Caco-2 (cell line): ENCODE data around the gene IKZF1. TPM values are rescaled to one million over a fixed set of nuclear protein-coding genes. Genes with fewer than 3 reads are reported as not detected.

ENCODE experiments used
- BruUV-seq: library from RNA; stranded (reverse); fragments of 400-500 nt; replicated peaks from 2 replicates; lab custom pipeline; 2021; lab: Mats Ljungman, UMichigan
- CTCF ChIA-PET: fragments of 300-600 bp; sonication (Branson Sonifier 250); formaldehyde crosslinking; loops from one replicate; lab custom pipeline; 2022; ENCODE audit warnings: antibody characterized with exemption; lab: Charles Lee
- POLR2A ChIA-PET: fragments of 300-600 bp; sonication (Branson Sonifier 250); formaldehyde crosslinking; loops from one replicate; lab custom pipeline; 2022; ENCODE audit warnings: antibody characterized with exemption; lab: Charles Lee
- DNase-seq, 2 experiments: peaks; one replicate each; pipeline versions ENCODE4 v3.0.0 to v3.0.0-alpha.2; 2020 to 2022
- H3K27me3 ChIP-seq: replicated peaks from 2 replicates; pipeline ENCODE4 v1.6.0; 2011; ENCODE audit warnings: low read length; ENCODE audit not compliant: control insufficient read depth, insufficient read depth
- H3K36me3 ChIP-seq: 2 replicates; pipeline ENCODE4 v1.5.1; 2011; ENCODE audit warnings: low read length; ENCODE audit not compliant: control insufficient read depth, insufficient read depth
- H3K4me1 ChIP-seq: fragments of 250-450 bp; sonication (Bioruptor Pico); 2 replicates; pipeline ENCODE4 v1.5.1; 2020; ENCODE audit warnings: mild to moderate bottlenecking
- H3K4me3 ChIP-seq: 2 replicates; pipeline ENCODE4 v1.5.1; 2011; ENCODE audit warnings: low read depth, mild to moderate bottlenecking, control low read depth, low read length
- H3K9me3 ChIP-seq: fragments of 250-450 bp; sonication (Bioruptor Pico); 2 replicates; pipeline ENCODE4 v1.5.1; 2020; ENCODE audit warnings: mild to moderate bottlenecking, moderate library complexity
- H3K27ac Mint-ChIP-seq: one replicate; pipeline ENCODE4 v1.8.0; 2022; ENCODE audit warnings: mixed read lengths; ENCODE audit not compliant: unreplicated experiment
- H3K27me3 Mint-ChIP-seq: one replicate; pipeline ENCODE4 v1.8.0; 2022; ENCODE audit warnings: mixed read lengths; ENCODE audit not compliant: insufficient read depth, unreplicated experiment
- H3K36me3 Mint-ChIP-seq: one replicate; pipeline ENCODE4 v1.8.0; 2022; ENCODE audit warnings: mild to moderate bottlenecking, mixed read lengths; ENCODE audit not compliant: insufficient read depth, unreplicated experiment
- H3K4me1 Mint-ChIP-seq: one replicate; pipeline ENCODE4 v1.8.0; 2022; ENCODE audit warnings: low read depth, mixed read lengths; ENCODE audit not compliant: unreplicated experiment
- H3K4me3 Mint-ChIP-seq: one replicate; pipeline ENCODE4 v1.8.0; 2022; ENCODE audit warnings: mild to moderate bottlenecking, moderate library complexity, mixed read lengths; ENCODE audit not compliant: unreplicated experiment
- H3K9me3 Mint-ChIP-seq: one replicate; pipeline ENCODE4 v1.8.0; 2022; ENCODE audit warnings: mixed read lengths; ENCODE audit not compliant: unreplicated experiment
- CTCF ChIP-seq, 2 experiments: fragments of 200-600 bp in 1 of 2; IDR thresholded peaks; 1 replicate in 1 of 2; 2 replicates in 1 of 2; pipeline versions ENCODE4 v1.5.1 to v1.8.0; 2011 to 2022; ENCODE audit warnings: antibody characterized with exemption in 1 of 2, control low read depth in 1 of 2, inconsistent platforms in 1 of 2, low read depth in 1 of 2, low read length in 1 of 2, mild to moderate bottlenecking in 1 of 2, moderate library complexity in 1 of 2; ENCODE audit not compliant: insufficient read depth in 1 of 2, severe bottlenecking in 1 of 2, unreplicated experiment in 1 of 2
- intact Hi-C: fragments of 100-400 bp; cut with micrococcal nuclease; formaldehyde crosslinking; loops from one replicate; pipeline ENCODE4 v1.10.0; 2022; ENCODE audit not compliant: unreplicated experiment
- total RNA-seq: library from RNA; stranded (reverse); gene quantifications from 2 replicates; pipeline ENCODE4 v1.2.3, GENCODE V29; 2022

IKZF1 gene
- total RNA-seq, 1 experiment from 2014 or later, result not detected

DNA sequence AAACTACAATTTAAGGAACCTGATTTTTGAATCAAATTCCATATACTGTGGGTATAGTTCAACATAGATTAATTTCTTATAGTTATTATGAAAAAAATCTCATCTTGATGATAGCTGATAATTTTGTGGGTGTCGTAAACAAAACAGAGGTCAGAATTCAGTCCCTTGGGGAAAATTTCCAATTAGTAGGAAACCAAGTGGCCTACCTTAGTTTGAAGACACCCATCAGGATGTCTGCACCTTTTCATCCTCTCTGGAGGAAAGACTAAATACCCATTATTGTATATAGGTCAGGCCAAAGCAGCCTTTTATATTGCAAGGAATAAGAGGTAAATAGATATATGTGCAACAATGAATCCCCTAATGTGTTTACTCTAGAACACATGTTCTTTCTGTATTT is 6.4 kb downstream of the IKZF1 start:
- Histone ChIP-seq H3K36me3 (no peaks in the 10 kb centered on the region), H3K9me3 (no peaks in the 10 kb centered on the region), H3K4me3 (no peak overlapping the region), H3K4me1 (no peaks in the 10 kb centered on the region), H3K27me3 (no peaks in the 10 kb centered on the region; the same call in 1 of the 2 replicates)
- Mint-ChIP-seq H3K4me3 (no peak overlapping the region), H3K36me3 (no peaks in the 10 kb centered on the region), H3K27ac (no peak overlapping the region), H3K9me3 (no peaks in the 10 kb centered on the region), H3K4me1 (no peaks in the 10 kb centered on the region), H3K27me3 (peaks cover 26% of the 10 kb centered on the region)
- no peak for DNase-seq
- intact Hi-C loops, result no loop called here
- no TSS peak for BruUV-seq
- no peak for TF ChIP-seq CTCF (IDR thresholded peaks at IDR 0.05; ENCODE audit: insufficient read depth in 1 of 2, low read depth in 1 of 2, low read length in 1 of 2, severe bottlenecking in 1 of 2, unreplicated experiment in 1 of 2)
- POLR2A ChIA-PET, result no interaction called here
- CTCF ChIA-PET, result no interaction called here

DNA sequence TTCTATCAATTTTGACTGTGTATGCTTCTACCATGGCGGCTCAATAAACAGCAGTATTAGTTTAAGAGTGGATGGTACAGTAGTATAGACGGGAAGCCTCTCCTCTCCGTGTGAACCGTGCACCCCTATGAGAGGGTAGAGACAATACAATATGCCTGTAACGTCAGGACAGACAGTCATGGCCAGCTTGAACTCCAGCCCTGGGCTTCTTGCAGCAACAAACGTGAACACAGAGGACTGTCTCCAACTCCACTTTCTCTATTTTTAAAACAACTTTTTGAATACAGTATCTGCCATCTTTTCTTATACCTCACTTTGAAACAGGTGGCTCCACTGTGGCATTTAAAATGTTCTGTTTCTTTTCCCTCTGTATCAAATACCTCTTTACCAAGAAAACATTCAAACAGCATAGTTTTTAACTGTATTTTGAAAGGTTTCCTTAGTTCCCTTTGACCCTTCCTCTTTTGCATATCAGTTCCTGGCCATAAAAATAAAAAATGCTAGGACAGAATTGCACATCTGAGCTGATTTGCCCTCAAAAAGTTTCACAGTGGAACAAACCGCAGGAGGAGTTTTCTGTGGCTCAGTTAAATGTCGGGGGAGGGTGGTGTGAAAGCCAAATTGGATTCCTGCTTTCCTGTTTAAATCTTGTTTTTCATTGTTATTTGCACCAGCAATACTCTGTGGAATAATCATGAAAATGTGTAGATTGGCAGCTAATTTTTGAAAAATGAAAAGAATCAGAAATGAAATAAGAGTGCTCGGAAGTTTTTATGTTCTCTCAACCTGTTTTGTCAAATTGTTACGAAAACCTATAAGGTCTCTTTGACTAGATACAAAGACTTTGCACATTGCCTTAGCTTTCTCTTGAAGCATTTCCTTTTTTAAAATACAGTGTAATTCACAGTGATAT is 8.0 kb downstream of the IKZF1 start:
- Mint-ChIP-seq H3K4me1 (no peaks in the 10 kb centered on the region), H3K36me3 (no peaks in the 10 kb centered on the region), H3K9me3 (no peaks in the 10 kb centered on the region), H3K27ac (no peak overlapping the region), H3K27me3 (peaks cover 22% of the 10 kb centered on the region), H3K4me3 (no peak overlapping the region)
- Histone ChIP-seq H3K36me3 (no peaks in the 10 kb centered on the region), H3K4me3 (no peak overlapping the region), H3K9me3 (no peaks in the 10 kb centered on the region), H3K27me3 (no peaks in the 10 kb centered on the region), H3K4me1 (no peaks in the 10 kb centered on the region)
- CTCF ChIA-PET, result no interaction called here
- no peak for TF ChIP-seq CTCF (IDR thresholded peaks at IDR 0.05; ENCODE audit: insufficient read depth in 1 of 2, low read depth in 1 of 2, low read length in 1 of 2, severe bottlenecking in 1 of 2, unreplicated experiment in 1 of 2)
- no peak for DNase-seq
- BruUV-seq, result no TSS peak
- intact Hi-C loops, result no loop called here
- POLR2A ChIA-PET, result no interaction called here

- H3K27me3 Mint-ChIP-seq, result peaks cover 24% of the 10 kb centered on the region
- H3K9me3 Mint-ChIP-seq, result no peaks in the 10 kb centered on the region
- Histone ChIP-seq H3K9me3 (no peaks in the 10 kb centered on the region), H3K4me1 (no peaks in the 10 kb centered on the region), H3K36me3 (no peaks in the 10 kb centered on the region), H3K4me3 (no peak overlapping the region), H3K27me3 (no peaks in the 10 kb centered on the region)
- POLR2A ChIA-PET, result no interaction called here
- BruUV-seq, result no TSS peak
- no peak overlapping the region for H3K4me3 Mint-ChIP-seq
- DNase-seq, result no peak
- CTCF ChIA-PET, result no interaction called here
- TF ChIP-seq CTCF (IDR thresholded peaks at IDR 0.05; ENCODE audit: insufficient read depth in 1 of 2, low read depth in 1 of 2, low read length in 1 of 2, severe bottlenecking in 1 of 2, unreplicated experiment in 1 of 2), result no peak
- H3K4me1 Mint-ChIP-seq, result no peaks in the 10 kb centered on the region
- intact Hi-C loops, result no loop called here
- no peaks in the 10 kb centered on the region for H3K36me3 Mint-ChIP-seq
- H3K27ac Mint-ChIP-seq, result no peak overlapping the region
Observed at GRCh38 chr7:50314836-50315592, 10.5 kb downstream of the IKZF1 start.
